SK-N-SH treated with all-trans-retinoic acid at 6 μM for 48 hours (cell line): ENCODE results near the gene FAM222B.

Experiments used
- ATAC-seq: fragments of 200-7000 bp; cut with Tn5 transposase; 3 replicates; pipeline ENCODE4 v1.9.1; 2020; ENCODE audit warnings: mild to moderate bottlenecking, moderate library complexity
- ARNTL ChIP-seq: fragments of 450-650 bp; formaldehyde crosslinking; IDR thresholded peaks from 2 replicates; pipeline ENCODE4 v1.5.0; 2020; ENCODE audit warnings: low read depth, mild to moderate bottlenecking, moderate library complexity, borderline replicate concordance
- BACH2 ChIP-seq: fragments of 250-450 bp; sonication (Bioruptor Pico); IDR thresholded peaks from 2 replicates; pipeline ENCODE4 v1.9.0; 2021; ENCODE audit warnings: mild to moderate bottlenecking, borderline replicate concordance
- ESRRG ChIP-seq: fragments of 250-450 bp; sonication (Bioruptor Pico); IDR thresholded peaks from 2 replicates; pipeline ENCODE4 v1.6.1; 2021; ENCODE audit warnings: mild to moderate bottlenecking
- GLIS3 ChIP-seq: fragments of 250-450 bp; sonication (Bioruptor Pico); IDR thresholded peaks from 2 replicates; pipeline ENCODE4 v1.5.0; 2020; ENCODE audit warnings: mild to moderate bottlenecking, moderate library complexity
- ISL1 ChIP-seq: fragments of 250-450 bp; sonication (Bioruptor Pico); IDR thresholded peaks from 2 replicates; pipeline ENCODE4 v2.1.2; 2022; ENCODE audit warnings: mild to moderate bottlenecking, moderate library complexity
- OSR1 ChIP-seq: fragments of 250-450 bp; sonication (Bioruptor Pico); IDR thresholded peaks from 2 replicates; pipeline ENCODE4 v1.8.0; 2022; ENCODE audit warnings: moderate library complexity, mild to moderate bottlenecking, inconsistent platforms
- PPARA ChIP-seq: fragments of 250-450 bp; sonication (Bioruptor Pico); IDR thresholded peaks from 2 replicates; pipeline ENCODE4 v1.5.0; 2020; ENCODE audit warnings: mild to moderate bottlenecking, borderline replicate concordance
- SNAI2 ChIP-seq: fragments of 250-450 bp; sonication (Bioruptor Pico); IDR thresholded peaks from 2 replicates; pipeline ENCODE4 v1.5.0; 2020; ENCODE audit warnings: mild to moderate bottlenecking, moderate library complexity
- TCF4 ChIP-seq: fragments of 250-450 bp; sonication (Bioruptor Pico); IDR thresholded peaks from 2 replicates; pipeline ENCODE4 v1.8.0; 2021; ENCODE audit warnings: mild to moderate bottlenecking, moderate library complexity, borderline replicate concordance
- TOX ChIP-seq: fragments of 250-450 bp; sonication (Bioruptor Pico); IDR thresholded peaks from 2 replicates; pipeline ENCODE4 v1.8.0; 2021; ENCODE audit warnings: mild to moderate bottlenecking, moderate library complexity, borderline replicate concordance
- ZC3H10 ChIP-seq: fragments of 250-450 bp; sonication (Bioruptor Pico); IDR thresholded peaks from 2 replicates; pipeline ENCODE4 v1.5.1; 2021; ENCODE audit warnings: mild to moderate bottlenecking, moderate library complexity
- ZFP30 ChIP-seq: fragments of 450-650 bp; formaldehyde crosslinking; IDR thresholded peaks from 2 replicates; pipeline ENCODE4 v1.5.0; 2022; ENCODE audit warnings: mild to moderate bottlenecking, moderate library complexity
- ZNF565 ChIP-seq: fragments of 450-650 bp; formaldehyde crosslinking; conservative IDR thresholded peaks from 2 replicates; pipeline ENCODE4 v1.5.0; 2020; ENCODE audit warnings: low read depth, mild to moderate bottlenecking, moderate library complexity
- ZNF70 ChIP-seq: fragments of 450-650 bp; formaldehyde crosslinking; IDR thresholded peaks from 2 replicates; pipeline ENCODE4 v1.5.0; 2020; ENCODE audit warnings: mild to moderate bottlenecking, moderate library complexity
- ZNF8 ChIP-seq: fragments of 450-650 bp; formaldehyde crosslinking; IDR thresholded peaks from 2 replicates; pipeline ENCODE4 v1.5.0; 2020; ENCODE audit warnings: mild to moderate bottlenecking, moderate library complexity
- TF ChIP-seq, protein P1 (sequence below): fragments of 250-450 bp; sonication (Bioruptor Pico); IDR thresholded peaks from 2 replicates; pipeline ENCODE4 v1.5.1; 2020; ENCODE audit warnings: low read depth, mild to moderate bottlenecking, moderate library complexity
- TF ChIP-seq, protein P2 (sequence below): fragments of 250-450 bp; sonication (Bioruptor Pico); IDR thresholded peaks from 2 replicates; pipeline ENCODE4 v1.5.1; 2021; ENCODE audit warnings: mild to moderate bottlenecking, moderate library complexity
- TF ChIP-seq, protein P3 (sequence below): fragments of 250-450 bp; sonication (Bioruptor Pico); IDR thresholded peaks from 2 replicates; pipeline ENCODE4 v1.8.0; 2020; ENCODE audit warnings: mild to moderate bottlenecking, moderate library complexity, borderline replicate concordance
- TF ChIP-seq, protein P4 (sequence below): fragments of 250-450 bp; sonication (Bioruptor Pico); IDR thresholded peaks from 2 replicates; pipeline ENCODE4 v1.8.0; 2021; ENCODE audit warnings: low read depth, mild to moderate bottlenecking, moderate library complexity, borderline replicate concordance

The FAM222B gene

DNA sequence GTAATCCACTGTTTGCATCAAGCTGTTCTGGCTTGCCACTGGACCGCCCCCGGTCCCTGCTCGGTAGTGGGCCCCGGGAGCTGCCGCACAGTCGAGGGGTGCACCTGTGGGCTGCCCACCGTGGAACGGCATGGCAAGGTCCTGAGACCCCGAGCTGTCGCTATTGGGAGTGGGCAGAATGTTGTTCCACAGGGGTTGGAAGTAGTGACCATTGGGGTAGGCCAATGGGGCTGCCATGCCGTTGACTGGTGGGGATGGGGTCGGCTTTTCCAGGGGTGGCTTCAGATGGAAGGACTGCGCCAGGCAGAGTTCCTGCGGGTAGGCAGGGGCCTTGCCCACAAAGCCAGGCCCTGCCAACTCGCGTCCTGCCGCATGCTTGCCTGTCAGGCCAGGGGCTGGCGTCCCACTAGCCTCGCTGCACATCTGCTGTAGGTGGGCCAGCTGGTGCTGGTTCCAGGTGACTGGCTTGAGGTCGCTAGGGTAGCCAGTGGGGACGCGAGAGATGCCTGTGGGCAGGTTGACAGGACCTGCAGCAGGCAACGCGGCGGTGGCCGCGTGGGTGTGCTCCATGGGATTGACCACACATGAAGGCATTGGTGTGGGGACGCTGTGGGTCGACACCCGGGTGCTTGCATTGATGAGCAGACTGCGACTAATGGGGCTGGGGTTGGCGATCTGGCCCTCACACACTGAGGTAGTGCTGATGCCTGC is 84.0 kb downstream of the FAM222B start:
- ATAC-seq: no peak
- TF ChIP-seq ZFP30 (no peak), OSR1 (CRISPR knock-in tag) (no peak), ZNF565 (CRISPR knock-in tag) (no peak), GLIS3 (CRISPR knock-in tag) (no peak), TCF4 (no peak), ARNTL (CRISPR knock-in tag) (no peak)

DNA sequence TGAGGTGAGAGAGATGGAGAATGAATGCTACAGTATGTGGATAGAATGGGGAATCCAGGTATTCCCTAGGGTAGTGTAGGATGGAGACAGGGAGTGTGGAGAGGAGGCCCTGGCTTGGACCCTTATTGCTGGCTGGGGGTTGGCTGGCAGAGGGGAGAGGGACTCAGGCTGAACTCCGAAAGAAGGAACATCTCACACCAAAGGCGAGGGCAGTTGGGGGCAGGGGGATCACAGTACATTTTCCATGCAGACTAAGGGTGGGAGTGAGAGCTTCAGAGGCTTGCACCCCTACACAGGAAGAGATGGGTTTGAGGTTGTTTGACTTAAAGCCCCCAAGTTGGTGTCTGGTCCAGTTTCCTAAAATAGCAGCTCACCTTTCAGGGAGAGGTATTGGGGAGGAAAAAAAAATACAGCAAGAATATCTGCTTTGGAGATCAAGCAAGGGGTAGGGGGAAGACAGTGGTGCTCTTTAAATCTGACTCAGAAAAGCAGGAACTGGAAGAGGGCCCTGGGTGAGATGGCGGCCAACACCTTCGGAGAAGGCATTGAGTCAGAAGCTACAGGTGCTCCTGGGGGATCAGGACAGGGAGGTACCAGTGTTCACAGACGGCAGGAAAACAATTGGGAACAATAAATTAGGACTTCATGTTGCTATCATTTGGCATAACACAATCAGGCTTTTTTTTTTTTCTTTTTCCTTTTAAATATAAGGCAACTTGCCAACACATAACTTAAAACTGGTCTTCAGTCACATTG is 86.4 kb downstream of the FAM222B start:
- ATAC-seq: no peak
- no peak for TF ChIP-seq ZC3H10 (CRISPR knock-in tag)
- TF ChIP-seq ESRRG (CRISPR knock-in tag): no peak
- TF ChIP-seq, protein P1, sequence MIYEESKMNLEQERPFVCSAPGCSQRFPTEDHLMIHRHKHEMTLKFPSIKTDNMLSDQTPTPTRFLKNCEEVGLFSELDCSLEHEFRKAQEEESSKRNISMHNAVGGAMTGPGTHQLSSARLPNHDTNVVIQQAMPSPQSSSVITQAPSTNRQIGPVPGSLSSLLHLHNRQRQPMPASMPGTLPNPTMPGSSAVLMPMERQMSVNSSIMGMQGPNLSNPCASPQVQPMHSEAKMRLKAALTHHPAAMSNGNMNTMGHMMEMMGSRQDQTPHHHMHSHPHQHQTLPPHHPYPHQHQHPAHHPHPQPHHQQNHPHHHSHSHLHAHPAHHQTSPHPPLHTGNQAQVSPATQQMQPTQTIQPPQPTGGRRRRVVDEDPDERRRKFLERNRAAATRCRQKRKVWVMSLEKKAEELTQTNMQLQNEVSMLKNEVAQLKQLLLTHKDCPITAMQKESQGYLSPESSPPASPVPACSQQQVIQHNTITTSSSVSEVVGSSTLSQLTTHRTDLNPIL (CRISPR knock-in tag): no peak
- TF ChIP-seq, protein P2, sequence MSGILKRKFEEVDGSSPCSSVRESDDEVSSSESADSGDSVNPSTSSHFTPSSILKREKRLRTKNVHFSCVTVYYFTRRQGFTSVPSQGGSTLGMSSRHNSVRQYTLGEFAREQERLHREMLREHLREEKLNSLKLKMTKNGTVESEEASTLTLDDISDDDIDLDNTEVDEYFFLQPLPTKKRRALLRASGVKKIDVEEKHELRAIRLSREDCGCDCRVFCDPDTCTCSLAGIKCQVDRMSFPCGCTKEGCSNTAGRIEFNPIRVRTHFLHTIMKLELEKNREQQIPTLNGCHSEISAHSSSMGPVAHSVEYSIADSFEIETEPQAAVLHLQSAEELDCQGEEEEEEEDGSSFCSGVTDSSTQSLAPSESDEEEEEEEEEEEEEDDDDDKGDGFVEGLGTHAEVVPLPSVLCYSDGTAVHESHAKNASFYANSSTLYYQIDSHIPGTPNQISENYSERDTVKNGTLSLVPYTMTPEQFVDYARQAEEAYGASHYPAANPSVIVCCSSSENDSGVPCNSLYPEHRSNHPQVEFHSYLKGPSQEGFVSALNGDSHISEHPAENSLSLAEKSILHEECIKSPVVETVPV: no peak
- TF ChIP-seq ZNF70 (CRISPR knock-in tag): no peak
- no peak for TF ChIP-seq ZNF565 (CRISPR knock-in tag)
- TF ChIP-seq, protein P3, sequence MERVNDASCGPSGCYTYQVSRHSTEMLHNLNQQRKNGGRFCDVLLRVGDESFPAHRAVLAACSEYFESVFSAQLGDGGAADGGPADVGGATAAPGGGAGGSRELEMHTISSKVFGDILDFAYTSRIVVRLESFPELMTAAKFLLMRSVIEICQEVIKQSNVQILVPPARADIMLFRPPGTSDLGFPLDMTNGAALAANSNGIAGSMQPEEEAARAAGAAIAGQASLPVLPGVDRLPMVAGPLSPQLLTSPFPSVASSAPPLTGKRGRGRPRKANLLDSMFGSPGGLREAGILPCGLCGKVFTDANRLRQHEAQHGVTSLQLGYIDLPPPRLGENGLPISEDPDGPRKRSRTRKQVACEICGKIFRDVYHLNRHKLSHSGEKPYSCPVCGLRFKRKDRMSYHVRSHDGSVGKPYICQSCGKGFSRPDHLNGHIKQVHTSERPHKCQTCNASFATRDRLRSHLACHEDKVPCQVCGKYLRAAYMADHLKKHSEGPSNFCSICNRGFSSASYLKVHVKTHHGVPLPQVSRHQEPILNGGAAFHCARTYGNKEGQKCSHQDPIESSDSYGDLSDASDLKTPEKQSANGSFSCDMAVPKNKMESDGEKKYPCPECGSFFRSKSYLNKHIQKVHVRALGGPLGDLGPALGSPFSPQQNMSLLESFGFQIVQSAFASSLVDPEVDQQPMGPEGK (CRISPR knock-in tag): no peak

DNA sequence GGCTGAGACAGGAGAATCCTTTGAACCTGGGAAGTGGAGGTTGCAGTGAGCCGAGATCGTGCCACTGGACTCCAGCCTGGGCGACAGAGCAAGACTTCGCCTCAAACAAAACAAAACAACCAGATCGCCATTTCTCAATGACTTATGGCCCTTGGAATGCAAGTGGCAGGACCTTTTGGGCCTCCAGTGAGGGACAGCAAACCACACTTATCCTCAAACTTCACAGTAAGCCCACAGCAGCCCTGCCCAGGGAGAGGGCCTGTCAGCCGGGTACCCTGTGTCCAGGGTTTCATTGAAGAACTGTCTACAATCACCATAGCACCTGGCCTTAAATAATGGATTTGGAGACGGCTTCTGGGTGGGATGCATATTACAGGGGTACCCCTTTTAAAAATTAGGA is 87.1 kb downstream of the FAM222B start:
- no peak for ATAC-seq
- TF ChIP-seq ARNTL (CRISPR knock-in tag) (no peak), PPARA (CRISPR knock-in tag) (no peak), GLIS3 (CRISPR knock-in tag) (no peak), ZNF70 (CRISPR knock-in tag) (no peak), OSR1 (CRISPR knock-in tag) (no peak), SNAI2 (CRISPR knock-in tag) (no peak), ZNF565 (CRISPR knock-in tag) (no peak)
- TF ChIP-seq, protein P3 (CRISPR knock-in tag): no peak

DNA sequence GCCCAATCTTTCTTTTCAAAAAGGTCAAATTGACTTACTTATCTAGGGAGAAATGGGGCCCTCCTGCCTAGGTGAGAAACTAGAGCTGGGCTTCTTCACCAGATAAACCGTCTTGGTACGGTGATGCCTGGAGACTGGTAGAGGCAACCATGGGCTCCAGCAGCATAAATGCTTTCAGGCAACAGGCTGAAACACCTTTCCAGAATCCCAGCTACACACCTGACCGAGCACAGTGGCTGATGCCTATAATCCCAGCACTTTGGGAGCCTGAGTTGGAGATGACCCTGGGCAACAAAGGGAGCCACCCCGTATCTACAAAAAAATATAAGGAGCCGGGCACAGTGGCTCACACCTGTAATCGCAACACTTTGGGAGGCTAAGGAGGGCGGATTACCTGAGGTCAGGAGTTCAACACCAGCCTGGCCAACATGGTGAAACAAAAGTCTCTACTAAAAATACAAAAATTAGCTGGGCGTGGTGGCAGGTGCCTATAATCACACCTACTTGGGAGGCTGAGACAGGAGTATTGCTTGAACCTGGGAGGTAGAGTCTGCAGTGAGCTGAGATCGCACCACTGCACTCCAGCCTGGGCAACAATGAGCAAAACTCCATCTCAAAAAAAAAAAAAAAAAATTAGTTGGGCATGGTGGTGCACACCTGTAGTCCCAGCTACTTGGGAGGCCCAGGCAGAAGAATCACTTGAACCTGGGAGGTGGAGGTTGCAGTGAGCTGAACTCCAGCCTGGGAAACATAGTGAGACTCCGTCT is 90.8 kb downstream of the FAM222B start:
- no peak for ATAC-seq
- TF ChIP-seq BACH2 (CRISPR knock-in tag): no peak
- TF ChIP-seq, protein P4, sequence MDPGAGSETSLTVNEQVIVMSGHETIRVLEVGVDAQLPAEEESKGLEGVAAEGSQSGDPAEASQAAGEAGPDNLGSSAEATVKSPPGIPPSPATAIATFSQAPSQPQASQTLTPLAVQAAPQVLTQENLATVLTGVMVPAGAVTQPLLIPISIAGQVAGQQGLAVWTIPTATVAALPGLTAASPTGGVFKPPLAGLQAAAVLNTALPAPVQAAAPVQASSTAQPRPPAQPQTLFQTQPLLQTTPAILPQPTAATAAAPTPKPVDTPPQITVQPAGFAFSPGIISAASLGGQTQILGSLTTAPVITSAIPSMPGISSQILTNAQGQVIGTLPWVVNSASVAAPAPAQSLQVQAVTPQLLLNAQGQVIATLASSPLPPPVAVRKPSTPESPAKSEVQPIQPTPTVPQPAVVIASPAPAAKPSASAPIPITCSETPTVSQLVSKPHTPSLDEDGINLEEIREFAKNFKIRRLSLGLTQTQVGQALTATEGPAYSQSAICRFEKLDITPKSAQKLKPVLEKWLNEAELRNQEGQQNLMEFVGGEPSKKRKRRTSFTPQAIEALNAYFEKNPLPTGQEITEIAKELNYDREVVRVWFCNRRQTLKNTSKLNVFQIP (CRISPR knock-in tag): no peak
- TF ChIP-seq ZFP30: no peak
- TF ChIP-seq GLIS3 (CRISPR knock-in tag): no peak
- TF ChIP-seq ZNF565 (CRISPR knock-in tag): no peak
- no peak for TF ChIP-seq ESRRG (CRISPR knock-in tag)
- TF ChIP-seq, protein P2: no peak
- no peak for TF ChIP-seq ZNF8 (CRISPR knock-in tag)
- TF ChIP-seq TOX (CRISPR knock-in tag): no peak
- TF ChIP-seq TCF4: no peak
- TF ChIP-seq, protein P1 (CRISPR knock-in tag): no peak
- TF ChIP-seq SNAI2 (CRISPR knock-in tag): no peak
- TF ChIP-seq PPARA (CRISPR knock-in tag): no peak
- TF ChIP-seq ISL1 (CRISPR knock-in tag): no peak
